Stomach (tissue), 9 donors: ENCODE results near the gene SLC29A1. TPM values are rescaled to one million over a fixed set of nuclear protein-coding genes. Genes with fewer than 3 reads are reported as not detected.
A peak's percentile ranks its signal among the peaks of the same experiment; 100 is the strongest.

ENCODE experiments used
- DNase-seq, 2 donors: peaks; one replicate each; pipeline versions ENCODE4 v3.0.0 to v3.0.0-alpha.2; 2013 to 2019
- H3K27ac ChIP-seq, 5 donors: fragments of 200-600 bp in 4 of 5; sonication (generic) in 4 of 5; one replicate each; pipeline ENCODE4 v1.5.1; 2013 to 2019; ENCODE audit warnings: mild to moderate bottlenecking in 1 of 5, moderate library complexity in 1 of 5
- H3K27me3 ChIP-seq, 3 donors: fragments of 200-600 bp; sonication (generic); one replicate each; pipeline ENCODE4 v1.5.1; 2017 to 2019; ENCODE audit warnings: mixed run types in 1 of 3
- H3K36me3 ChIP-seq, 4 donors: fragments of 200-600 bp; sonication (generic); 1 replicate in 3 of 4; 2 replicates in 1 of 4; pipeline ENCODE4 v1.5.1; 2016 to 2019
- H3K4me1 ChIP-seq, 4 donors: fragments of 200-600 bp; sonication (generic); one replicate each; pipeline ENCODE4 v1.5.1; 2016 to 2019
- H3K4me3 ChIP-seq, 4 donors: fragments of 200-600 bp; sonication (generic) in 3 of 4; one replicate each; pipeline ENCODE4 v1.5.1; 2016 to 2019; ENCODE audit warnings: mild to moderate bottlenecking in 1 of 4
- H3K9me3 ChIP-seq, 4 donors: fragments of 200-600 bp; sonication (generic); one replicate each; pipeline ENCODE4 v1.5.1; 2016 to 2019
- EP300 ChIP-seq: sonication (generic); formaldehyde crosslinking; IDR thresholded peaks from one replicate; pipeline ENCODE4 v1.6.1; 2017; ENCODE audit warnings: antibody characterized with exemption
- POLR2A ChIP-seq, 4 donors: fragments of 450-650 bp; IDR thresholded peaks; one replicate each; pipeline ENCODE4 v1.6.1; 2016; ENCODE audit warnings: antibody characterized with exemption in 4 of 4, control low read depth in 2 of 4, mild to moderate bottlenecking in 1 of 4, moderate library complexity in 1 of 4
- POLR2AphosphoS5 ChIP-seq, 3 donors: sonication (generic); formaldehyde crosslinking; IDR thresholded peaks; one replicate each; pipeline ENCODE4 v1.6.1; 2016; ENCODE audit warnings: antibody characterized with exemption in 3 of 3
- WGBS, 5 donors: extraction: QIAGEN DNeasy Blood & Tissue Kit in 3 of 5; methylation state at CpG; one replicate each; pipeline versions ENCODE4 v1.1.5 to v1.1.7; 2013 to 2018; 5-methylcytosine and 5-hydroxymethylcytosine counted together
- intact Hi-C: fragments of 100-400 bp; cut with DNase I; formaldehyde crosslinking; loops from one replicate; pipeline ENCODE4 v1.15.1; 2023; ENCODE audit warnings: low total_unique reads
- polyA plus RNA-seq, 3 donors: library from polyadenylated mRNA; stranded (reverse); fragments of 200-250 nt; gene quantifications; one replicate each; pipeline ENCODE4 v1.2.3, GENCODE V29; 2013
- total RNA-seq, 5 donors: library from RNA; depleted of rRNA; stranded (reverse); fragments of >200 nt; gene quantifications; one replicate each; pipeline versions ENCODE4 v1.1.0 to v1.2.3, GENCODE V29; 2014 to 2016
- TF ChIP-seq, protein P1 (sequence below), 7 experiments: fragments of 450-650 bp in 4 of 7; fragments of 200-600 bp in 3 of 7; sonication (generic) in 3 of 7; IDR thresholded peaks; one replicate each; pipeline ENCODE4 v1.5.1; 2016 to 2019; ENCODE audit warnings: antibody characterized with exemption in 7 of 7, control low read depth in 2 of 7, mild to moderate bottlenecking in 1 of 7
- donor health status: healthy with polysubstance abuse.
- donor health status: Bipolar disorder and iron deficiency.
- donor health status: healthy.

The SLC29A1 gene
- total and polyA plus RNA-seq, 8 donors: 22.6 to 217 (median 36.2) TPM

DNA sequence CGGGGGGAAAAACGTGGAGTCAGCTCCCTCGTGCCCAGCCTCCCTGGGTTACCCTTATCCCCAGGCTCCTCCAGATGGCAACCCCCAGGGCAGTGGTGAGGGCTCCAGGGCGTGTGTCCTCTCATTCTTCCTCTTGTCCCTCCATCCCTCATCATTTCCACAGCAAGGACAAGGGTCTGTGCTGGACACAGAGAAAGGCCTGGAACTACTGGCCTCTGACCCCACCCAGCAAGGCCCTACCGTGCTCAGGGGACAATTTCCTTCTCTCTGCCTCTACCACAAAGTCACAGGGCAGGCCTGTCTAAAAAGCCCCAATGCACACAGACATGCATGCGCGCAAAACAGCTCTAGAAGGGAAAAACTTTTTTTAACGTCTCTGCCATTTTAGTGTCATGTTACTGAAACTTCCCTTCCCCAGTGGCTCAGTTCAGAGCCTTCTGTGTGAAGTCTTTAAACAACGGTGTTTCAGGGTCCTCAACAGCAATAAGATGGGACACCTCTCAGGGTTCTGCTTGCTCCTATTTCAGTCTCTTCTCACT, 35.0 kb downstream of the SLC29A1 start:
- intact Hi-C loops: no loop called here

DNA sequence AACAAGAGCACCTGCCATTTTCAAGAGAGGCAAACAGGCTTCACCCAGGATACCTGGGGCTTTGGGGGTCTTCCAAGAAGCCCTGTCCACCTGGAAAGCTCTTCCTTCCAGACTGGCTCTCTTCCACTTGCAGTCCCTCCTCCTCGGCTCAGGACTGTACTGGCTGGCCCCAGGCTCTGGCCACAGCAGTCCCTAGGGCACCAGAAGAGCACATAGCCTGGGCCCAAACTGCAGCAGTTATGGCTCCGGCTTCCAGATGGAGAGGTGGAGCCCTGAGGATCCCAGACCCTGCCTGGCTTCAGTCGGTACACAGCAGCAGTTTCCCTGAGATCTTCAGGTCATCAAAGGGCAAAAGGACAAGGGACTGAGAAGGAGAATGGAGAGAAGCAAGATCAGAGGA, 35.5 kb downstream of the SLC29A1 start:
- Histone ChIP-seq H3K4me3 (no peak overlapping the region), H3K36me3 (peaks cover 32 to 59% (median 43%) of the 10 kb centered on the region in 4 donors), H3K4me1 (peaks cover 44 to 65% (median 59%) of the 10 kb centered on the region in 4 donors), H3K9me3 (no peaks in the 10 kb centered on the region), H3K27me3 (no peaks in the 10 kb centered on the region), H3K27ac (no peak overlapping the region)
- WGBS, 5 donors: 87 to 92% (median 90%) methylated on average over 3 of the region's 3 CpGs
- no peak for TF ChIP-seq POLR2AphosphoS5 (IDR thresholded peaks at IDR 0.05)
- TF ChIP-seq, protein P1, sequence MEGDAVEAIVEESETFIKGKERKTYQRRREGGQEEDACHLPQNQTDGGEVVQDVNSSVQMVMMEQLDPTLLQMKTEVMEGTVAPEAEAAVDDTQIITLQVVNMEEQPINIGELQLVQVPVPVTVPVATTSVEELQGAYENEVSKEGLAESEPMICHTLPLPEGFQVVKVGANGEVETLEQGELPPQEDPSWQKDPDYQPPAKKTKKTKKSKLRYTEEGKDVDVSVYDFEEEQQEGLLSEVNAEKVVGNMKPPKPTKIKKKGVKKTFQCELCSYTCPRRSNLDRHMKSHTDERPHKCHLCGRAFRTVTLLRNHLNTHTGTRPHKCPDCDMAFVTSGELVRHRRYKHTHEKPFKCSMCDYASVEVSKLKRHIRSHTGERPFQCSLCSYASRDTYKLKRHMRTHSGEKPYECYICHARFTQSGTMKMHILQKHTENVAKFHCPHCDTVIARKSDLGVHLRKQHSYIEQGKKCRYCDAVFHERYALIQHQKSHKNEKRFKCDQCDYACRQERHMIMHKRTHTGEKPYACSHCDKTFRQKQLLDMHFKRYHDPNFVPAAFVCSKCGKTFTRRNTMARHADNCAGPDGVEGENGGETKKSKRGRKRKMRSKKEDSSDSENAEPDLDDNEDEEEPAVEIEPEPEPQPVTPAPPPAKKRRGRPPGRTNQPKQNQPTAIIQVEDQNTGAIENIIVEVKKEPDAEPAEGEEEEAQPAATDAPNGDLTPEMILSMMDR (IDR thresholded peaks at IDR 0.05): no peak
- no peak for TF ChIP-seq EP300
- no peak for TF ChIP-seq POLR2A (IDR thresholded peaks at IDR 0.05)
- intact Hi-C loops: no loop called here
- DNase-seq: no peak

More for the DNA sequence above, 35.0 kb downstream of the SLC29A1 start:
- Histone ChIP-seq H3K4me3 (no peak overlapping the region), H3K36me3 (peaks cover 37 to 64% (median 49%) of the 10 kb centered on the region in 4 donors), H3K27ac (peak overlapping the region in 4 of 5 donors; percentile 94 to 97 (median 95)), H3K27me3 (no peaks in the 10 kb centered on the region), H3K4me1 (peaks cover 43 to 65% (median 56%) of the 10 kb centered on the region in 4 donors), H3K9me3 (no peaks in the 10 kb centered on the region)
- 82 to 88% (median 85%) methylated on average over 8 to 9 of the region's 9 CpGs for WGBS, 5 donors
- no peak for DNase-seq
- TF ChIP-seq POLR2AphosphoS5 (IDR thresholded peaks at IDR 0.05): no peak
- no peak for TF ChIP-seq POLR2A (IDR thresholded peaks at IDR 0.05)
- TF ChIP-seq, protein P1 (IDR thresholded peaks at IDR 0.05): no peak
- TF ChIP-seq EP300: no peak

DNA sequence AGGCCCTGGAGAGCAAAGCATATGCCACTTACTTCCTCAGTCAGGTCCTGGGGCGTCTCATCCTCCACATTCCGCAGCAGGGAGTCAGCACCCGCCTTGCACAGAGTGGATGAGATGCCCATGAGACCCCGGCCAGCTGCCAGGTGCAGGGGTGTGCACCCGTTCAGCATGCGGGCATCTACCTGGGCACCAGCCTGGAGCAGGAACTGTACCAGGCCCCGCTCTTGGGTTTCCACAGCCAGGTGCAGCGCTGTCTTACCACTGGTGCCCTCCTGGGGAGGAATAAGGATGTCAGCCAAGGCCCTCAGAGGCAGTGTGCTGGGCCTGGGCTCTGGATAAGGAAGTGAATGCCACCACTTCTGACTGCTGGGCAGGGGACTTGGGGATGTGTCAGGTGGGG, 36.6 kb downstream of the SLC29A1 start:
- Histone ChIP-seq H3K4me1 (peaks cover 48 to 65% (median 62%) of the 10 kb centered on the region in 4 donors), H3K27ac (no peak overlapping the region), H3K4me3 (no peak overlapping the region), H3K9me3 (no peaks in the 10 kb centered on the region), H3K27me3 (no peaks in the 10 kb centered on the region), H3K36me3 (peaks cover 21 to 48% (median 33%) of the 10 kb centered on the region in 4 donors)
- DNase-seq: no peak
- TF ChIP-seq POLR2A (IDR thresholded peaks at IDR 0.05) (no peak), EP300 (no peak), POLR2AphosphoS5 (IDR thresholded peaks at IDR 0.05) (no peak)
- TF ChIP-seq, protein P1 (IDR thresholded peaks at IDR 0.05): no peak
- 95 to 100% (median 98%) methylated on average over 2 to 8 of the region's 8 CpGs for WGBS, 5 donors
- intact Hi-C loops: no loop called here

DNA sequence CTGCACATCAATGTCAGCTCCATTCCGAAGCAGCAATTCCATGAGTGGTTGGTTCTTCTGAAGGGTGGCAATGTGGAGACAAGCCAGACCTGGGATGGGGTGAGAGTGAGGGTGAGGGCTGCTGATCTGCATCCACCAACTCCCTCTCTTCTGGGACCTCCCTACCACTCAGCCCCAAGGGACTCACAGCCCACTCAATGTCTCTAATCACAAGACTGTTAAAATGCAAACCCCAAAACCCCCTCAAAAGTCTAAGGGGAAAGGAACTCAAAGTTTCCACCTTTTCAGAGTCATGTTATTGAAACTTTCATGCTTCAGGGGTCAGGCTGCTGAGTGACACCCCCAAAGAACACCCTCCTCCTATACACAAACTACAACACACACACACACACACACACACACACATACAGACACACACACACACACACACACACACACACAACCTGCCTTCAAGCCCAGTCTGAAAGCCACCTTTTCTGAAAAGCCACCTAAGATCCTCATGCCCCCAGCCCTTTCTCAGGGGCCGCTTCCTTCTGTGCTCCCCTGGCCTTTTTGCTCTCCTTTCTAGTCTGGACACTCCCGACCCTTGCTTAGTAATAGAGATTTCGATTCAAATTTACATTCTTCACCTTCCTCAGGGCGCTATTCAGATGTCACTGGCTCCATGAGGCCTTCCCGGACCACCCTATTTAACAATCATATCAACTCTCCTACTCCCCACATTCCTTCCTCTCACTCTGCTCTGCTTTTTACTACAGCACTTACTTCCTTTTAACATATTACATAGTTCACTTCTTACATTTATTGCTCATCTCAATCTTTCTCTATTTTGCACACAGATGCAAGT, 37.3 kb downstream of the SLC29A1 start:
- WGBS, 5 donors: 93 to 95% (median 94%) methylated on average over 6 of the region's 6 CpGs
- Histone ChIP-seq H3K27ac (no peak overlapping the region), H3K4me1 (peaks cover 49 to 59% (median 57%) of the 10 kb centered on the region in 4 donors), H3K4me3 (no peak overlapping the region), H3K27me3 (no peaks in the 10 kb centered on the region), H3K36me3 (peaks cover 17 to 41% (median 26%) of the 10 kb centered on the region in 4 donors), H3K9me3 (no peaks in the 10 kb centered on the region)
- intact Hi-C loops: no loop called here
- no peak for DNase-seq
- no peak for TF ChIP-seq POLR2A (IDR thresholded peaks at IDR 0.05)
- TF ChIP-seq, protein P1 (IDR thresholded peaks at IDR 0.05): no peak
- TF ChIP-seq POLR2AphosphoS5 (IDR thresholded peaks at IDR 0.05): no peak
- TF ChIP-seq EP300: no peak
